Head of caudate nucleus (tissue), 42 donors: ENCODE data around the gene HSF4.
"Not testable (repeated sequence)": the region's sequence is repeated elsewhere in the genome, so short reads cannot be mapped to it uniquely, and the experiment has no call there.

Source experiments
- DNase-seq, 42 donors: peaks; one replicate each; pipeline versions ENCODE4 v3.0.0 to v3.0.0-alpha.2; 2020 to 2021; ENCODE audit warnings: mixed read lengths in 7 of 42
- intact Hi-C: fragments of 100-400 bp; cut with DNase I; formaldehyde crosslinking; loops from one replicate; pipeline ENCODE4 v1.15.0; 2022

Gene HSF4

GRCh38 chr16:67164599-67165061 is at the start of gene HSF4:
TSS of gene HSF4 (plus strand) at chr16:67164745. CDS start at chr16:67164812, 67 bp downstream.
- intact Hi-C loops, result no loop called here
- peak in 41 of 42 donors; percentile 49 to 87 (median 74) for DNase-seq

- intact Hi-C loops, result no loop called here
- DNase-seq, result no peak
These were observed 49.8 kb upstream of the HSF4 start for GRCh38 chr16:67114793-67115192.

GRCh38 chr16:67115639-67116038 is 48.9 kb upstream of the HSF4 start:
- DNase-seq, result no peak
- intact Hi-C loops, result no loop called here

GRCh38 chr16:67116388-67117311 is 47.9 kb upstream of the HSF4 start:
- peak in 7 of 42 donors; percentile 13 to 46 (median 28) for DNase-seq
- intact Hi-C loops, result no loop called here

GRCh38 chr16:67117716-67118115 is 46.8 kb upstream of the HSF4 start:
- intact Hi-C loops, result no loop called here
- DNase-seq, result no peak

- intact Hi-C loops, result no loop called here
These were observed 44.5 kb upstream of the HSF4 start for GRCh38 chr16:67120025-67120424.

GRCh38 chr16:67122799-67123198 is 41.7 kb upstream of the HSF4 start:
- peak in 1 of 42 donors; percentile 7 for DNase-seq
- intact Hi-C loops, result not testable (repeated sequence)

More at GRCh38 chr16:67120025-67120424, 44.5 kb upstream of the HSF4 start:
- DNase-seq, result no peak

- DNase-seq, result no peak
- intact Hi-C loops, result no loop called here
These were observed 36.1 kb upstream of the HSF4 start for GRCh38 chr16:67128417-67128816.

- peak in 1 of 42 donors; percentile 13 for DNase-seq
- intact Hi-C loops, result no loop called here
These were observed 35.7 kb upstream of the HSF4 start for GRCh38 chr16:67128887-67129286.

GRCh38 chr16:67129422-67129821 is 35.1 kb upstream of the HSF4 start:
- intact Hi-C loops, result no loop called here
- peak in 14 of 42 donors; percentile 14 to 61 (median 36) for DNase-seq

- intact Hi-C loops, result no loop called here
- no peak for DNase-seq
These were observed 26.9 kb upstream of the HSF4 start for GRCh38 chr16:67137605-67138004.

GRCh38 chr16:67141391-67141790 is 23.2 kb upstream of the HSF4 start:
- intact Hi-C loops, result no loop called here
- DNase-seq, result no peak

- intact Hi-C loops, result no loop called here
- DNase-seq, result no peak
These were observed 22.2 kb upstream of the HSF4 start for GRCh38 chr16:67142342-67142741.

- no peak for DNase-seq
- intact Hi-C loops, result no loop called here
These were observed 19.6 kb upstream of the HSF4 start for GRCh38 chr16:67144943-67145342.

GRCh38 chr16:67145746-67146145 is 18.8 kb upstream of the HSF4 start:
- intact Hi-C loops, result no loop called here

GRCh38 chr16:67146523-67147357 is 17.8 kb upstream of the HSF4 start:
- DNase-seq, result peak in 2 of 42 donors; percentile 27 to 37

More at GRCh38 chr16:67145746-67146145, 18.8 kb upstream of the HSF4 start:
- DNase-seq, result peak in 1 of 42 donors; percentile 2

GRCh38 chr16:67147437-67148140 is 17.0 kb upstream of the HSF4 start:
- DNase-seq, result peak in 1 of 42 donors; percentile 12
- intact Hi-C loops, result no loop called here

More at GRCh38 chr16:67146523-67147357, 17.8 kb upstream of the HSF4 start:
- intact Hi-C loops, result no loop called here

GRCh38 chr16:67148221-67148620 is 16.3 kb upstream of the HSF4 start:
- DNase-seq, result peak in 2 of 42 donors; percentile 2 to 4
- intact Hi-C loops, result no loop called here
